GM18909 (cell line): Measurements from ENCODE around the gene PWWP2B.
A peak's percentile ranks its signal among the peaks of the same experiment; 100 is the strongest.

Experiments used
- ATAC-seq: cut with Tn5 transposase; IDR thresholded peaks from one replicate; pipeline ENCODE4 v1.9.1; 2021; ENCODE audit warnings: mild to moderate bottlenecking; ENCODE audit not compliant: unreplicated experiment, poor library complexity

The PWWP2B gene

DNA sequence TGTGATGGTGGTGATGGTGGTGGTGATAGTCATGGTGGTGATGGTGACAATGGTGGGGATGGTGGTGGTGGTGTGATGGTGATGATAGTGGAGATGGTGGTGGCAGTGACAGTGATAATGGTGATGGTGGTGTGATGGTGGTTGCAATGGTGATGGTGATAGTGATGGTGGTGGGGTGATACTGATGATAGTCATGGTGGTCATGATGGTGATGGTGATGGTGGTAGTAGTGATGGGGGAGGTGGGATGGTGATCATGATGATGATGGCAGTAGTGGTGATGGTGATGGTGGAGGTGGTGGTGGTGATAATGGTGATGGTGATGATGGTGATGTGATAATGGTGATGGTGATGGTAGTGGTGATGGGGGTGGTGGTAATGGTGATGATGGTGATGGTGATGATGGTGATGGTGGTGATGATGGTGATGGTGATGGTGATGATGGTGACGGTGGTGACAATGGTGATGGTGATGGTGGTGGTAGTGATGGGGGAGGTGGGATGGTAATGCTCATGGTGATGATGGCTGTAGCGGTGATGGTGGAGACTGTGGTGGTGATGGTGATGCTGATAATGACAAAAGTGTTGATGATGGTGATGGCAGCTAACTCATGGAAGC lies 4.7 kb upstream of the PWWP2B start:
- ATAC-seq, result no peak

DNA sequence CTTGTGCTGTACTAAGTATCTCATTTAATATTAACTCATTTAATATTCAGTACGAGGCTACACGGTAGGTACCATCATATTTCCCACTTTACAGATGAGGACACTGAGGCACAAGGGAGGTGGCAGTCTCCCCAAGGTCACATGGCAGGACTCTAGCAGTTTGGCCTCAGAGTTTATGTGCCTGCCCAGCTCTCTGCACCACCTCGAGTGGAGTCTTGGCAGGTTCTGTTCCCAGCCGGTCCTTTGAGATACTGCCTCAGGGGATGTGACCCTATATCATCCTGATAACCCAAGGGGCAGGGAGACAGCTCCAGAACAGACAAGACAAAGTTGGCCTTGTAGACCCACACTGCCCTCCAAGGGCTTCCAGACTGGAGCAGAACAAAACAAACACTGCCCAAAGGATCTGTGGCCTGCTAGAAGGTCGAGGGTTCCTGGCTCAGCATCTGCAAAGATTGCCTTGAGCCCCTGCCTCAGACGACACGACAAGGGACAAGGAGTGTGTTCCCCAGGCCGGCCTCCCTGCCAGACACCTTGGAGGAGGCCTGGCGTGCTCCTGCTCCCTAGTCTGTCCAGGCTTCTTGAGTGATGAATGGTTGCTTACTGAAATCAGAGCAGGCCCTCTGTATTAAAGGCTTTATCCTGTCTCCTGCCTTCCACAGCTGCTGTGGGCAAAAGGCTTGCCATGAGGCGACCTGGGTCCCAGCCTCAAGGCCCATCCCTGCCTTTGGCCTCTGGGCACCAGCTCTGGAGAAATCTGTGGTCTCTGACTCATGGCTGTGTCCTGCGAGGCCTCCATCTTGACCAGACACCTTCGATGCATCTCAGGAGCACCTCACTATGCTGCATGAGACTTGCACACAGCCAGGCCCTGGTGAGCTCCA lies 3.9 kb upstream of the PWWP2B start:
- no peak for ATAC-seq

DNA sequence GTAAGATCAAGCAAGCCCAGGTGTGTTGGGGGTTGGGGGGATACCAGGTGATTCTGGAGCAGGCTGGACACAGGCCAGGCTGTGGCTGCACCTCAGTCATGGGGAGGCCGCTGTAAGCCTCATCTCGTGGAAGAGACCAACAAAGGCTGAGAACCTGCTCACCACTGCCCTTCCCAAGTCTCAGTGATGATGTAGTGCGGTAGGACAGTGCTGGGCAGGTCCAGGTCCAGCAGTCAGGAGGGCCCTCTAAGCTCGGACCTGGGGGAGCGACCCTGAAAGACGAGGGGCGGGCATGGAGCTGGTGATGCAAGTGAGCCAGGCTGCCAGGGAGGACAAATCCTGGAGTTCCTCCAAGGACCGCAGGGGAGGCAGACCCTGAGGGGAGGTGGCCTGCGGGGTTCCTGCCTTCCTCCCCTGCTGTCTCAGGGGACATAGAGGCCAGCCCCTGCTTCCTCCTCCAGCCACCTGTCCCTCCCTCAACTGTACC lies 3.3 kb upstream of the PWWP2B start:
- ATAC-seq, result no peak

DNA sequence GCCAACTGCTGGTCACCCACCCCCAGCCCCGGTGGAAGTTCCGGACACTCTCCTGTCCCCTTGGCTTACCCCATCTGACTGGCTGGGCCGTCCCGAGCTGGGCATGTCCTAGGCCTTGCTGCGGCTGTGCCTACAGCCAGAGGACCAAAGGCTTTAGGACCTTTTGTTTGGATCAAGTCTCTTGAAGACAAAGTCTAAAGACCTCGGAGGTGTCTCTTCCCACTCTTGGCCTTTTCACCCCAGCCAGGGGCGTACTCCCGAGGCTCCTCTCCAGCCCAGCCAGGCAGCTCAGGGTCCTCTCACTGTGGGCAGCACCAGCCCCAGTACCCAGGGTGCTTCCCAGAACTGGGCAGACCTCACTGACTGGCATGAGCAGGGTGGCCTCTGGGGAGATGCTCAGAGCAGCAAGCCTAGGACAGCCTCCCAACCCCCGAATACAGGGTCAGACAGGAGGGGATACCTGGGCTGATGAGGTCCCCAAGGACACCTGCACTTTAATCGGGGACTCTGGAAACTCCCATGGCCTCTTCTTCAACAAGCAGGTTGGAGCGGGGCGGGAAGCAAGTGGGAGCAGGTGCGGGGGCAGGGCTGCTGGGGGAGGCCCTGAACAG lies 2.7 kb upstream of the PWWP2B start:
- no peak for ATAC-seq

DNA sequence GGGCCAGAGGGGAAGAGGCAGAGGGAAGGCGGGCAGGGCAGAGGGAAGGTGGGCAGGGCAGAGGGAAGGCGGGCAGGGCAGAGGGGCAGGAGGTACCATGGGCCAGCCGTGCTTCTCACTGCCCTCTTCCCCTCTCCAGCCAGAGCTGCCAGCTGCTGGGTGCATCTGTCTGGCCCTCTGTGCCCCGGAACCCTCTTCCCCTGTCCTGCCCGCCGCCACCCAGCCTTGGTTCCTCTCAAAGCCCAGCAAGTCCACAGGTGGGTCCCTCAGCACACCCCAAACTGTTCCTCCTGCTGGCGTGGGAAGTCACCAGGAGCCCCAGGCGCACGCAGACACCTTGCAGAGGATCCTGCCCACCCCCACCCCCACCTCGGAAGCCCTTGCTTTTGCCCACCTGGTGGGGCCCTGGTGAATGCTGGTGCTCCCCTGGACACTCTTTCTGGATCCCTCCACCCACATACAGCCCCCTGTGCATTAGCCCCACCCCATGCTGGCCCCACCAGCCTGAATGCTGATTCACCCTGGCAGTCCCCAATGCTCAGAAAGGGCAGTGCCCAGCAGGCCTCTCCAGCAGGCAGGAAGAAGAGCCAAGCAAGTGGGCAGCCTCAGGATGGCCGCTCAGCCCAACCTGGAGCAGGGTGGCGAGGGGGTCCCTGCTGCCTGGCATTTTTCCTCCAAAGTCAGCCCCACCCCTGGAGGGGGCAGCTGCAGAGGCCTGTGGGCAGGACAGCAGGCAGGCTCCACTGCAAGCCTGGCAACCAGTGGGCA lies 1.9 kb upstream of the PWWP2B start:
- ATAC-seq, result no peak

DNA sequence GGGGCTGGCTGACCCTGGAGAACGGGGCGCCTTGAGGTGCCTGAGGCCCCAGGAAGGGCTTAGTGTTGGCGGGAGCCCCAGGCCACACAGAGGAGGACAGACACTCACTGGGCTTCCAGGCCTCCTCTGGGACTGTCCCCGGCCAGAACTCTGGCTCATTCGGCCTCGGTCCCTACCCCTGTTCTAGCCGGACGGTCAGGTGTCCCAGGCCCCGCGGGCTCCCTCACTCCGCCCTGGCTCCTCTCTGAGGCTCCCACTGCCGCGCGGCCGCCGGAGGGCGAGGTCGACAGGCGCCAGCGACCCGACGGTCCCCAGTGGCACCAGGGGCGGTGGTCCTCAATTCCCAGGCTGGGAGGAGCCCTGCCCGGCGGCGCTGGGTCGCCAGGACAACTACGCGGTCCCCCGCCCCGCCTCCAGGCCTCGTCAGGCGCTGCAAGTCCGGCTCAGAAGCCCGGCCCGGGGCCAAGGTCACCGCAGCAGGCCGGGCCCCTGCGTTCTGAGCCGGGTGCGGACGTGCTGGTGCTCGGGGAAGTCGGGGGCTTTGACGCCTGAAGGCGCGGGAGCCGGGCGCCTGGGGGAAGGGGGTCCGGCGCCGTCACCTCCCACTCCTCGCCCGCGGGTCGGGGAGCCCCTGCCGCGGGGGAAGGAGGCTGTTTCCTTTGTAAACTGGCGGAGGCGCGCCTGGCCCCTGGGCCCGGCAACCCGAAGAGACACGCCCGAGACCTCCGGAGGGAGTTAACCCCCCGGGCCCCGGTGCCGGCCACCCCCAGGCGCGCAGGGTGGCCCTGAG lies 1.1 kb upstream of the PWWP2B start:
- peak; percentile 16 for ATAC-seq

DNA sequence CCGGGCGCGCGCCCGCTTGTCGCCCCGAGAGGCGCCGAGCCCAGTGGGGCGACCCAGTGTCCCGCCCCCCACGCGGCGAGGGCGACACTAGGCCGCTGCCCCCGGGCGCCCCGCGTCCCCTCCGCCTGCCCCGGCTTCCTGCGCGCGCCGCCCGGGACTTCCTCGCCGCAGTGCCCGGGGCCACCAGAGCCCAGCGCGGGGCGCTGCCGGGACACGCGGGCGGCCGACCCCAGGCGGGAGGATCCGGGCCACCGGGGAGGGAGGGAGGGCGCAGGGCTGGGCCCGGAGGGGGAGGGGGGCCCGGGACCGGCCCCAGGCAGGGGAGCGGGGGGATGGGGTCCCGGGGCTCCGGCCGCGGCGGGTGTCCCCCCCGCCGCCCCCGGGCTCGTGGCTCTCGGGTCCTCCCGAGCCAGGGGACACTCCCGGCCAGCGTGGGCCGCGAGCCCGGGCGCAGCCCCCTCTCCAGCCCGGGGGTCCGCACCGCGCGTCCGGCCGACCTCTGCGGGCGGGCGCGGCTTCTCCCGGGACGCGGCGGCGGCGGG lies 435 bp upstream of the PWWP2B start:
- peak; percentile 55 for ATAC-seq

DNA sequence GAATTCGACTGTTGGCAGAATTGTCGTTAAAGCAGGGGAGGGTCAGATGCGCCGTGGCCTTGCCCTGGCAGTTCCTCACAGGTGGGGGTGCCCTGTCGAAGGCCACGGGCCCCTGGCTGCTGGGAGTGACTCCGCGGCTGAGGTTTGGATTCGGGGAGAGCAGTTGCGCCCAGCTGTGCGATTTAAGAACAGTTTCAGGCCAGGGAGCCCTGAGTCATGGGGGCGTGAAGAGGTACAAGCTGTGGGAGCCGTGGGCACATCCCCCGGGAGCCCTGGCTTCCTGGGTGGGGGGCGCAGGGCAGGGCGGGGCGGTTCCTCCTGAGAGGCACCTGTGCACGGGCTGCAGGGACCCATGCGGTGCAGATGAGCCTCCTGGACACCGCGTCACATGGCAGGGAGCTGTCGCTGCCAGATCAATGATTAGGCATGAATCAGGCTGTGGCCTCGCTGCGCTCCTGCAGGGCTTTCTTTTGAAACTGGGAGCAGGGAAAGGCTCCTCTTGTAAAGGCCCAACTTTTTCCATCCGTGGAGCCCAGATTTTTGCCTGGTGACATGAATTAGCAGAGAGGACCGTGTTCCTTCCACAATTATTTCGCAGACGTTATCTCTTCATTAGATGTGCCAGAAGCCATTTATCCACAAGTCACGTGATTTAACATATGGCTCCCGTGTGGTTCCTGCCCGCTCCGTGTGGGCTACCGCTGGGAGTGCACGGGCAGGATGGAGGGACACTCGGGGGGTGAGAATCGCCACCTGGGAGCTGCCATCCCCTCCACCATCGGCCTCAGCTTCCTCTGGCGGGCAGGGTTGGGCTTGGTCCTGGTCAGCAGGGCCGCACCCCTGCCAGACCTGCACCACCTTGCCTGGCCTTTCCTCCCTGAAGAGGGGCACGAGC lies 918 bp downstream of the PWWP2B start:
- ATAC-seq, result peak; percentile 35

DNA sequence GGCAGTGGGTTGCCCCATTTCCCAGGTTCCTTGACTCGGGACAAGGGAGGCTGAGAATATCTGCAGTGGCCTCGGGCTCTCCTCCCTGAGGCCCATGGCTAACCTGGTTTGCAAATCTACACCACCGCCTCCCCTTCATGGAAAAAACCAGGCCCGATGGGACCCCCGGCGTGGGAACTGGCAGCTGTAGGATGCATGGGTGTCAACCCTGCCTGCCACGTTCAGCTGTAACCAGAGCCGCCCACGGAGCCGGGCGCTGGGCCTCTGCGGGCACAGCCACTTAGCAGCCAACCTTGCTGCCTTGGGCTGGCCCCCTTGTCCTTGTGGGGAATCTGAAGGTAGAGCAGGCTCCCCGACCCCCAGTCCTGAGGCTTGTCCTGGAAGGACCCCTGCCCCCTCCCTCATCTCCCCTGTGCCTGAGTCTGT lies 1.6 kb downstream of the PWWP2B start:
- ATAC-seq, result no peak

DNA sequence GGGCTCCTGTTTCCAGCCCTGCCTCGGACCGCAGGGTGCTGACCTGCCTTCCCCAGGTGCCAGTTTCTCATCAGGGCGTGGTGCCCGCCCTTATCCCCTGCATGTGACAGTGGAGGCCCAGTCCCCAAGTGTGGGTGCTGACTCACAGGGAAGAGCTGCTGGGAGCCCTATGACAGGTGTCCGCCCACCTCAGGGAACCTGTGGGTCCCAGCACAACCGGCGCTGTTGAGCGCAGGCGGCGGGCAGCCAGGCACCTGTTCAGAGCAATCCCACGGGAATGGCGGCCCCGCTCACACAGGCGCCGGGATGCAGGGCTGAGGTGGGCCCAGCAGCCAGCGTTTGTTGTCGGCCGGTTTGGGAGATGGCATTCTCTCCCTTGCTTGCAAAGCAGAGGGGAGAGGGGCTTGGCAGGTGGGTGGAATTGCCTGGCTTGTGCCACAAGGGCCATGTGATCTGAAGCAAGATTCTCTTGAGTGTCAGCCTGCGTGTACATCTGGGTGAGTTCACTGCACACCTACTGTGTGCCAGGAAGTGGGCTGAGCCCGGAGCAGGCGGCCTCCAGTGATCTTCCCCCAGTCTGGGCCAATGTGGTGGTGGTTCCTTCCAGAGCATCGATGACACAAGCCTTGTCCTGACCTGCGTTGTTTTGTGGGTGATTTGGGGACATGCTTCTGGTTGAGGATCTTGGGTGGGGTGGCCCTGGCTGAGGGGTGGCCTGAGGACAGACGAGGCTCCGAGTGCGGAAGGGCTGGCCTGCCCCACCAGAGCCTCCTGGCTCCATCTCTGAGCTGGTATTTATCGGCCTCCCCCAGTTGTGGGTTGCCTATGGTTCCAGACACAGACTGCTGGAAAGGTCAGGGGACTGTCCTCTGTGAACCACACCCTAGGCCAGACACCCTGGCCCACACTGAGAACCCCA lies 2.4 kb downstream of the PWWP2B start:
- ATAC-seq, result no peak

DNA sequence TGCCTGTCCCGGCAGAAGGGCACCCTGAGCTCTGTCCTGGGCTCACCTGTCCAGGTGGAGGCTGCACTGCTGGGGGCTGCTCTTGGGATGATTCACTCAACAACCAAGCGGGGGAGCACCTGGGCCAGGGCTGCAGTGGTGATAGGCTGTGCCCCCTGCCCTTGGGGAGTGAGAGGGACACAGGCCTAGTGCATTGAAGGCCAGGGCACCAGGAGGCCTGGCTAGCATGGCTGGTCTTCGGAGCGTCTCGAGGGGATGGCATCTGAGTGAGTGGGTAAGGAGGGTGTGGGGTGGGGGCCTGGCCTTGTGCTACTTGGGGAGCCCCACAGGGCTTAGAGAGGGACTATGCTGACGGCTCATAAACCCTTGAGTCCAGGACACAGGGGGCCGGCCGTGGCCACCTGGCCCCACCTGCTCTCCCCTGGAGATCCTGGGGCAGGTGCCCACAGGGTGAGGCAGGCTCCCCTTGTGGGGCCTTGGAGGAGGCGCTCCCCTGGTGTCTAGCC lies 3.1 kb downstream of the PWWP2B start:
- no peak for ATAC-seq

DNA sequence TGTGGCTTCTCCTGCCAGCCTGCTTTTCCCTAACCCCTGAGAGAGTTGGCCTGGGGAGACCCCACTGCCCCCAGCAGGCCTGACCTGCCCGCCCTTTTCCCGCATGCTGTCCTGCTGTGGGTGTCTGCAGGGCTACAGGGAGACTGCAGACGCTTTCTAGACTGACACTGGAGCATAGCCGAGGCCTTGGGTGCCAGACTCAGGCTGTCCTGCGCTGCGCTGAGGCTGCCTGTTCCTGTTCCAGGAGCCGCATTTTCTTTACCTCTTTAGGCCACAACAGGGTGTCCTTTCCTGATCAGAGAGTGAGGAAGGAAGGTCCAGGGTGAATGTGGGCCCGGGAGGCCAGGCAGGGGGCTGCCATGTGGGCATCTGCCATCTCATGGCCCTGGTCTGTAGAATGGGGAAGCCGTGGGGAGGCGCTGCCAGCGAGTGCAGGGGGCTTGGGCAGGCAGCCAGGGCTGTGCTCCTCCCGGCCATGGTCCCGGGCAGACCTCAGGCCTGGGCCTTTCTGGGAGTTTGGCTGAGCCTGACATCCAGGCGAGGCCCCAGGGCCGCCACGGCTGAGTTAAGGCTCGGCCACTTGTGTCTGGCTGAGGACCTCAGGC lies 3.6 kb downstream of the PWWP2B start:
- no peak for ATAC-seq

DNA sequence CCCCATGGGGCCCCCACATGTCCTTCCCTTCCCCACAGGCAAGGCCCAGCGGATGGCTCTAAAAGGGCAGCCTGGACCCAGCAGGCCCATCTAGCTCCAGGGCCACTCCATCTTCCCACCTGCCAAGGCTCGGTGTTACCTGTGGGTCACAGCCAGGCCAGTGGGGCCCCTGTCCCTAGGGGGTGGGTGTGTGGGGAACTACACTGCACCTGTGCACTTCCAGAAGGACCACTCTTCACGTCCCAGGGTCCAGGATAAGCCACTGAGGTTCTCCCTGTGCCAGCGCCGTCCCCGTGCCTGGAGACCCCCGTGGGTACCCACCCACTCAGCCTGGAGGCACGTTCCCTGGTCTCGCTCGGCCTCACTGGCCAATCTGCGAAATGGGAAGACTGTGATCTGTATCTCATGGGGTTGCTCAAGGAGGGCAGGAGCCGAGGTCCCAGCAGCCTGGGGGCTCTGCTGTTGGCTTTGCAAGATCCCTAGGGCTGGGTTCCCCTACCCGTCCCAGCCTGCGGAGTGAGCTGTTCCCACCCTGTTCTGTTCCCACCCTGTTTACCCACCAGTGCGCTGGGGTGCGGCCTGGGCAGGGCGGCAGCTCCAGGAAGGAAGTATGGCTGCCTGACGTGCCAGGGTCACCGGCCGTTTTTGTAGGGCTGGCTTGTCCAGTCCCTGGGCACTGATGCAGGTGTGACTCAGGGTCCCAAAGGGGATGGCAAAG lies 4.6 kb downstream of the PWWP2B start:
- no peak for ATAC-seq

DNA sequence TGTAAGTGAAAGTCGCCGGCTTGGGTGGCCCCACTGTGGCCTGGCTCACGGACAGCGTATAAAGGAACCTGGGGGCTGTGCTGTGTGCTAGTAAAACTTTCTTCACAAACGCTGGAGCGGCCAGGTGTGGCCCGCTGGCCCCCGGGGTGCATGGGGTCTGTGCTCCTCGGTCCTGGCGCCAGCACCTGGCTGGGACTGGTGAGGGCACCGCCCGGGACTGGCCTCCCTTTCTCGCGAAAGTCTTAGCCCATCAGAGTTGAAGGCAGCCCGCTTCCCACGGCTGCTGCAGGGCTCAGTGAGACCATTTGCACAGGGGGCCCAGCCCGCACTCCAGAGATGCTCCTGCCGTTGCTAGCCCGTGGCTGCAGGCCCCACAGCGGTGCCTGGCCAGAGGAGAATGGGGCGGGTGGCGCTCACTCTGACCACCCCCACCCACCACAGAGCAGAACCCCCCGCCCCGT lies 5.8 kb downstream of the PWWP2B start:
- ATAC-seq, result no peak

DNA sequence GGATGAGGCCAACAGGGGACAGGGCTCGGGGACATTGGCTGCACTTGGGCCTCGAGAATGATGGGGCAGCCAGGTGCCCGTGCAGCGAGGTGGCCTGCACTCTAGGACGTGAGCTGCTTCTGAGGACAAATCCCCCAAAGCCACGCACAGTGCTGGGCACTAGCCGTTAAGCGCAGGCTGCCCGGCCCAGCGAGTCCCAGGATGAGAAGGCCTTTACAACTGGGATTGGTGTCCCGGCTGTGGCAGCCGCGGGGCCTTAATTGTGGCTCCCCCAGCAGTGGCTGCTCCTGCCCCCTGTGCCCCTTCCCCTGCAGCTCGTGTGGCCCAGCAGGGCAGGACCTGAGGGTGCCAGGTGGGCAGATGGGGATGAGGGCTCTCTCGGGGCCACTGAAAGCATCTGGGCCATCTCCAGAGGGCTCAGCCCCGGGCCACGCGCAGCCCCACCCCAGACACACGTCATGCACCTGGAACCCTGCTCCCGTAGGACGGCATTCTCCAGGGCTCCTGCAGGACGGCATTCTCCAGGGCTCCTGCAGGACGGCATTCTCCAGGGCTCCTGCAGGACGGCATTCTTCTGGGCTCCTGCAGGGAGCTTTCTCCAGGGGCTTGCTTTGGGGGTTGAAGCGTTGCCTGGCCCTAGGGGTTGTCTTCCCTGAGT lies 6.6 kb downstream of the PWWP2B start:
- no peak for ATAC-seq
